ENCODE data around the gene MFNG.

The MFNG gene

GRCh38 chr22:37449331-37450001, 36.7 kb downstream of the MFNG start:
- peaks cover 23% of the 10 kb centered on the region for H3K27me3 Mint-ChIP-seq
- CTCF ChIA-PET: interaction anchor here (1.0 to 1.6 kb wide), 4 partner anchors 9 to 189 kb away, joined by 4 to 9 read pairs (median 6); no protein-coding TSS in a partner anchor

DNA sequence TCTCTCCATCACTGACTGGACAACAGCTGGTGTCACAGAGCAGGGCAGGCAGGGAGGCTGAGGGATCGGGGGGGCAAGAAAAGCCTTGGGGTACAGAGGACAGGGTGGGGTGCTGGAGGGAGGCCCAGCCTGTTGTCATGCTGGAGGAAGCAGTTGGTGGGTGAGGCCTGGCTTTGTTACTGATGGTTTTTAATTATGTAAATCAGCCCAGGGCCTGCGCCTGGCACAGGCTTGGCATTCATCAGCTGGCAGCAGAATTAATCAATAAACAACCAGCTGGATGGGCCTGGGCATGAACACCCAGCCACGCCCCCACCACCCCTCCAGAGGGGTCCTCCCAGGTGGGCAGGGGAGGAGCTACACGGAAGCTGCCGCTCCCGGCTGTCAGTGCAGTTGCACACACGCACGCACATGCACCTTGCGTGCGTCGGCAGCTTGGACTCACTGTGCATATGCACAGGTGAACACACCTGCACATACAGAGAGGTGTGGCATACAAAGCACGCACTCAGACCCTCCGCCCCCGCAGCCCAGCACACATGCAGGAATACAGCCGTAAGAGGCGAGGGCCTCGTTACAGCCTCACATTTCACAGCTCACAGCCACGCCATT, 37.6 kb downstream of the MFNG start:
- H3K27me3 Mint-ChIP-seq: peaks cover 16% of the 10 kb centered on the region
- CTCF ChIA-PET: interaction anchor here (1.0 to 1.6 kb wide), 2 partner anchors 9 to 20 kb away, joined by 4 to 9 read pairs; no protein-coding TSS in a partner anchor

More at GRCh38 chr22:37449331-37450001, 36.7 kb downstream of the MFNG start:
- Mint-ChIP-seq H3K9me3 (no peaks in the 10 kb centered on the region), H3K36me3 (no peaks in the 10 kb centered on the region), H3K4me3 (no peak overlapping the region), H3K4me1 (peaks cover 12% of the 10 kb centered on the region), H3K27ac (no peak overlapping the region)
- no peak for DNase-seq

DNA sequence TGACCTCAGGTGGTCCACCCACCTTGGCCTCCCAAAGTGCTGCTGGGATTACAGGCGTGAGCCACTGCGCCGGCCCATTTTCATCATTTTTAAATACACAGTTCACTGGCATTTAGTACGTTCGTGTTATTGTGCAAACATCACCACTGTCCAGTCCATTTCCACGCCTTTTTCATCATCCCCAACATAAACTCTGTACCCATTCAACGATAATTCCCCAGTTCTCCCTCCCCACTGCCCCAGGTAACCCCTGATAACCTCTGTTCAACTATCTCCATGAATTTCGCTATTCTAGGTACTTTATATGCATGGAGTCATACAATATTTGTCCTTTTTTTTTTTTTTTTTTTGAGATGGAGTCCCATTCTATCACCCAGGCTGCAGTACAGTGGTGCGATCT, 40.7 kb downstream of the MFNG start:
- Mint-ChIP-seq H3K4me3 (no peak overlapping the region), H3K9me3 (peaks cover 4% of the 10 kb centered on the region), H3K4me1 (peaks cover 12% of the 10 kb centered on the region), H3K27ac (no peak overlapping the region), H3K36me3 (peaks cover 2% of the 10 kb centered on the region), H3K27me3 (peaks cover 28% of the 10 kb centered on the region)
- DNase-seq: no peak
- CTCF ChIA-PET: interaction anchor here (1.0 kb wide), 1 partner anchor 17 kb away, joined by 3 read pairs; no protein-coding TSS in a partner anchor

More for the DNA sequence above, 37.6 kb downstream of the MFNG start:
- Mint-ChIP-seq H3K4me3 (no peak overlapping the region), H3K4me1 (peaks cover 12% of the 10 kb centered on the region), H3K27ac (no peak overlapping the region), H3K9me3 (no peaks in the 10 kb centered on the region), H3K36me3 (no peaks in the 10 kb centered on the region)
- no peak for DNase-seq

- peaks cover 32% of the 10 kb centered on the region for H3K27me3 Mint-ChIP-seq
- peaks cover 4% of the 10 kb centered on the region for H3K9me3 Mint-ChIP-seq
- H3K27ac Mint-ChIP-seq: no peak overlapping the region
- no peak for DNase-seq
- H3K36me3 Mint-ChIP-seq: peaks cover 2% of the 10 kb centered on the region
- CTCF ChIA-PET: interaction anchor here (0.7 kb wide), 1 partner anchor 128 kb away, joined by 3 read pairs; no protein-coding TSS in a partner anchor
- H3K4me1 Mint-ChIP-seq: peaks cover 6% of the 10 kb centered on the region
- H3K4me3 Mint-ChIP-seq: no peak overlapping the region
Observed at GRCh38 chr22:37443977-37444376, 42.2 kb downstream of the MFNG start.

DNA sequence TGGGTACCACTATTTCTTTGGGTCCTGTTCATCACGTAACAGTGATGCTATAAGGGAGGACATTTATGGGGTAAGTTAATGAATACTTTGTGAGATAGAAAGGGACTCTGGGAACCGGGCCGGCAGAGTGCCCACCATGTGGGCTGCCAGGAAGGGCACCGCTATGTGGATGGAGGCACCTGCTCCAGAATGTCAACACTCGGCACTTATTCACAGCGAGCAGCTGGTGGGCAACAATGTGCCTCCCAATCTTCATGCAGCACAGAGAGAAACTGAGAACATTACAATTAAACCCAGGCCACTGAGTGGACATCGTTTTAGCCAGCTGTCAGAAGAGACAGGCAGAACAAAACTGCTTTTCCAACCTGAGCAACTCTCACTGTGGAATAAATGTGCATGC, 43.1 kb downstream of the MFNG start:
- no peak overlapping the region for H3K4me3 Mint-ChIP-seq
- H3K27ac Mint-ChIP-seq: no peak overlapping the region
- peaks cover 28% of the 10 kb centered on the region for H3K27me3 Mint-ChIP-seq
- H3K36me3 Mint-ChIP-seq: peaks cover 2% of the 10 kb centered on the region
- peaks cover 6% of the 10 kb centered on the region for H3K4me1 Mint-ChIP-seq
- CTCF ChIA-PET: interaction anchor here (2.3 kb wide), 1 partner anchor 127 kb away, joined by 7 read pairs; no protein-coding TSS in a partner anchor
- peaks cover 4% of the 10 kb centered on the region for H3K9me3 Mint-ChIP-seq
- no peak for DNase-seq

GRCh38 chr22:37442537-37442936, 43.6 kb downstream of the MFNG start:
- Mint-ChIP-seq H3K4me1 (peaks cover 6% of the 10 kb centered on the region), H3K27ac (no peak overlapping the region), H3K27me3 (peaks cover 22% of the 10 kb centered on the region), H3K36me3 (peaks cover 2% of the 10 kb centered on the region), H3K9me3 (peaks cover 4% of the 10 kb centered on the region), H3K4me3 (no peak overlapping the region)
- CTCF ChIA-PET: interaction anchor here (1.0 to 2.3 kb wide), 2 partner anchors 14 to 126 kb away, joined by 4 to 7 read pairs; no protein-coding TSS in a partner anchor
- DNase-seq: no peak

- Mint-ChIP-seq H3K4me1 (peaks cover 6% of the 10 kb centered on the region), H3K4me3 (no peak overlapping the region), H3K27me3 (peaks cover 18% of the 10 kb centered on the region), H3K27ac (no peak overlapping the region), H3K36me3 (peaks cover 2% of the 10 kb centered on the region), H3K9me3 (peaks cover 4% of the 10 kb centered on the region)
- CTCF ChIA-PET: interaction anchor here (1.0 to 2.3 kb wide), 3 partner anchors 13 to 126 kb away, joined by 3 to 7 read pairs (median 4); no protein-coding TSS in a partner anchor
- no peak for DNase-seq
Observed at GRCh38 chr22:37442135-37442534, 44.0 kb downstream of the MFNG start.

- CTCF ChIA-PET: interaction anchor here (2.3 kb wide), 1 partner anchor 124 kb away, joined by 7 read pairs; no protein-coding TSS in a partner anchor
- Mint-ChIP-seq H3K36me3 (peaks cover 2% of the 10 kb centered on the region), H3K27me3 (peaks cover 18% of the 10 kb centered on the region), H3K27ac (no peak overlapping the region), H3K4me1 (peaks cover 6% of the 10 kb centered on the region), H3K4me3 (no peak overlapping the region), H3K9me3 (peaks cover 4% of the 10 kb centered on the region)
- DNase-seq: no peak
Observed at GRCh38 chr22:37440875-37441274, 45.3 kb downstream of the MFNG start.

GRCh38 chr22:37439347-37439746, 46.8 kb downstream of the MFNG start:
- no peak overlapping the region for H3K4me3 Mint-ChIP-seq
- no peak for DNase-seq
- no peak overlapping the region for H3K27ac Mint-ChIP-seq
- H3K27me3 Mint-ChIP-seq: peaks cover 29% of the 10 kb centered on the region
- peaks cover 4% of the 10 kb centered on the region for H3K9me3 Mint-ChIP-seq
- H3K4me1 Mint-ChIP-seq: peaks cover 6% of the 10 kb centered on the region
- CTCF ChIA-PET: interaction anchor here (2.4 kb wide), 1 partner anchor 10 kb away, joined by 13 read pairs; no protein-coding TSS in a partner anchor
- H3K36me3 Mint-ChIP-seq: peaks cover 2% of the 10 kb centered on the region

GRCh38 chr22:37435970-37436603, 50.1 kb downstream of the MFNG start:
- Mint-ChIP-seq H3K27ac (no peak overlapping the region), H3K36me3 (no peaks in the 10 kb centered on the region), H3K4me3 (no peak overlapping the region), H3K4me1 (peaks cover 18% of the 10 kb centered on the region), H3K9me3 (peaks cover 4% of the 10 kb centered on the region), H3K27me3 (peaks cover 36% of the 10 kb centered on the region)
- DNase-seq: no peak
- CTCF ChIA-PET: no interaction called here

DNA sequence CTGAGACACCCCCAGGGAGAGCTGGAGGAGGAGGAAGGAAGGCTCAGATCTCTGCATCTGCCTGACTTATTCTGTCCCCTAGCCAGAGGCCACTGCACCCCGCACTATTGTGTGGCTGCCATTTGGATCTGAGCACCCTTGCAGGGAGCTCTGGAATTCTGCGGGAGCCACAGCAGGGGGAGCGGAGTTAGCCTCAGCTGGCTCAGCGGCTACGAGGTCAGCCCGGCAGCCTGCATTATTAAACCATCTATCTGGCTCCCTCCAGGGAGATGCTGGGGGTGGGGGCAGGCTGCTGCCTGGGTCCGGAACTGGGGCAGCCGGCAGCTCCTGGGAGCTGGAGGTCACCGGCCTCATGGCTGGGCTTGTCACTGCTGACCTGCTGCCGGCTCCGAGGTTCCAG, 52.4 kb downstream of the MFNG start:
- no peak for DNase-seq
- no peak overlapping the region for H3K4me3 Mint-ChIP-seq
- peaks cover 52% of the 10 kb centered on the region for H3K27me3 Mint-ChIP-seq
- H3K4me1 Mint-ChIP-seq: peaks cover 20% of the 10 kb centered on the region
- H3K36me3 Mint-ChIP-seq: no peaks in the 10 kb centered on the region
- H3K27ac Mint-ChIP-seq: no peak overlapping the region
- CTCF ChIA-PET: interaction anchor here (1.2 kb wide), 1 partner anchor 116 kb away, joined by 3 read pairs; no protein-coding TSS in a partner anchor
- peaks cover 4% of the 10 kb centered on the region for H3K9me3 Mint-ChIP-seq

- DNase-seq: no peak
- Mint-ChIP-seq H3K27me3 (peaks cover 63% of the 10 kb centered on the region), H3K27ac (no peak overlapping the region), H3K9me3 (peaks cover 4% of the 10 kb centered on the region), H3K4me1 (peaks cover 22% of the 10 kb centered on the region), H3K4me3 (no peak overlapping the region), H3K36me3 (no peaks in the 10 kb centered on the region)
- CTCF ChIA-PET: no interaction called here
Observed at GRCh38 chr22:37432708-37433054, 53.5 kb downstream of the MFNG start.

GRCh38 chr22:37431801-37432707, 54.1 kb downstream of the MFNG start:
- Mint-ChIP-seq H3K27me3 (peaks cover 69% of the 10 kb centered on the region), H3K4me1 (peaks cover 22% of the 10 kb centered on the region), H3K36me3 (no peaks in the 10 kb centered on the region), H3K4me3 (no peak overlapping the region), H3K27ac (no peak overlapping the region), H3K9me3 (peaks cover 4% of the 10 kb centered on the region)
- CTCF ChIA-PET: interaction anchor here (0.6 to 5.1 kb wide), 4 partner anchors 24 to 116 kb away, joined by 3 to 60 read pairs (median 10); no protein-coding TSS in a partner anchor
- peak; percentile 43 for DNase-seq

All from activated naive CD4-positive, alpha-beta T cell treated with anti-CD3 and anti-CD28 coated beads, Interleukin-2, amount 10 ng/mL, durations not matched to agents 7 days and 5 days (primary cell).